CD14-positive monocyte (primary cell): Measurements from ENCODE around the gene PLAC8L1. TPM values are rescaled to one million over a fixed set of nuclear protein-coding genes. Genes with fewer than 3 reads are reported as not detected.

Experiments
- DNase-seq, 3 donors: peaks; one replicate each; pipeline ENCODE4 v3.0.0-alpha.2; 2011 to 2022
- H2AFZ ChIP-seq: 2 replicates; pipeline ENCODE4 v1.6.0; 2012; ENCODE audit warnings: mild to moderate bottlenecking, low read depth, low read length, inconsistent platforms; ENCODE audit not compliant: insufficient read depth, poor library complexity, severe bottlenecking
- H3K27ac ChIP-seq, 2 donors: 1 replicate in 1 of 2; 2 replicates in 1 of 2; pipeline ENCODE4 v1.5.1; 2012 to 2013; ENCODE audit warnings: low read length in 2 of 2, control low read depth in 1 of 2, inconsistent platforms in 1 of 2, low read depth in 1 of 2, mild to moderate bottlenecking in 1 of 2
- H3K27me3 ChIP-seq, 2 donors: one replicate each; pipeline versions ENCODE4 v1.6.0 to v1.6.1; 2011 to 2013; ENCODE audit warnings: low read length in 2 of 2; ENCODE audit not compliant: control insufficient read depth in 2 of 2, insufficient read depth in 2 of 2
- H3K36me3 ChIP-seq, 2 donors: replicated peaks in 1 of 2; 1 replicate in 1 of 2; 2 replicates in 1 of 2; pipeline versions ENCODE4 v1.5.1 to v1.6.1; 2012 to 2013; ENCODE audit warnings: low read length in 2 of 2, control low read depth in 1 of 2, inconsistent platforms in 1 of 2, mild to moderate bottlenecking in 1 of 2; ENCODE audit not compliant: insufficient read depth in 2 of 2, control insufficient read depth in 1 of 2
- H3K4me1 ChIP-seq, 2 donors: 1 replicate in 1 of 2; 2 replicates in 1 of 2; pipeline versions ENCODE4 v1.5.1 to v1.6.1; 2012 to 2013; ENCODE audit warnings: low read length in 2 of 2, control low read depth in 1 of 2, inconsistent platforms in 1 of 2, mild to moderate bottlenecking in 1 of 2, moderate library complexity in 1 of 2; ENCODE audit not compliant: insufficient read depth in 2 of 2, control insufficient read depth in 1 of 2
- H3K4me2 ChIP-seq: replicated peaks from 2 replicates; pipeline ENCODE3; 2012; ENCODE audit warnings: low read length, moderate library complexity, mild to moderate bottlenecking; ENCODE audit not compliant: poor library complexity, severe bottlenecking; ENCODE audit errors: extremely low read depth
- H3K4me3 ChIP-seq, 3 experiments: fragments of 200-600 bp in 1 of 3; sonication (generic) in 1 of 3; replicated peaks in 1 of 3; 1 replicate in 2 of 3; 2 replicates in 1 of 3; pipeline ENCODE4 v1.5.1; 2011 to 2013; ENCODE audit warnings: low read length in 3 of 3, mild to moderate bottlenecking in 3 of 3, control low read depth in 2 of 3, low read depth in 2 of 3, inconsistent platforms in 1 of 3, moderate library complexity in 1 of 3
- H3K79me2 ChIP-seq: 2 replicates; pipeline ENCODE4 v1.6.0; 2012; ENCODE audit warnings: mild to moderate bottlenecking, control low read depth, inconsistent platforms, low read length, moderate library complexity; ENCODE audit not compliant: insufficient read depth
- H3K9ac ChIP-seq: 2 replicates; pipeline ENCODE4 v1.6.0; 2017; ENCODE audit warnings: low read length, mild to moderate bottlenecking; ENCODE audit not compliant: insufficient read depth, poor library complexity, severe bottlenecking
- H3K9me3 ChIP-seq, 2 donors: replicated peaks in 1 of 2; 1 replicate in 1 of 2; 2 replicates in 1 of 2; pipeline versions ENCODE4 v1.5.1 to v1.6.1; 2012 to 2013; ENCODE audit warnings: low read length in 2 of 2, control low read depth in 1 of 2; ENCODE audit not compliant: control insufficient read depth in 1 of 2, insufficient read depth in 1 of 2
- H4K20me1 ChIP-seq: 2 replicates; pipeline ENCODE4 v1.6.0; 2012; ENCODE audit warnings: mild to moderate bottlenecking, low read length, control low read depth, moderate library complexity; ENCODE audit not compliant: insufficient read depth
- H3K27ac Mint-ChIP-seq, 7 donors: one replicate each; pipeline ENCODE4 v1.8.0; 2020; ENCODE audit warnings: mild to moderate bottlenecking in 7 of 7, mixed read lengths in 7 of 7, moderate library complexity in 6 of 7, inconsistent platforms in 2 of 7
- H3K27me3 Mint-ChIP-seq, 3 donors: one replicate each; pipeline ENCODE4 v1.8.0; 2021 to 2022; ENCODE audit warnings: low read depth in 3 of 3, mild to moderate bottlenecking in 3 of 3, mixed read lengths in 3 of 3, moderate library complexity in 3 of 3, inconsistent platforms in 1 of 3
- H3K36me3 Mint-ChIP-seq, 2 donors: one replicate each; pipeline ENCODE4 v1.8.0; 2020; ENCODE audit warnings: mixed read lengths in 2 of 2, inconsistent platforms in 1 of 2, mild to moderate bottlenecking in 1 of 2
- H3K4me1 Mint-ChIP-seq: one replicate; pipeline ENCODE4 v1.8.0; 2020; ENCODE audit warnings: mild to moderate bottlenecking, mixed read lengths
- H3K4me3 Mint-ChIP-seq, 2 donors: one replicate each; pipeline ENCODE4 v1.8.0; 2020; ENCODE audit warnings: mild to moderate bottlenecking in 2 of 2, mixed read lengths in 2 of 2, moderate library complexity in 1 of 2
- H3K9me3 Mint-ChIP-seq, 7 donors: one replicate each; pipeline ENCODE4 v1.8.0; 2020 to 2022; ENCODE audit warnings: mixed read lengths in 7 of 7, mild to moderate bottlenecking in 6 of 7, moderate library complexity in 6 of 7, inconsistent platforms in 2 of 7
- WGBS: methylation state at CpG from one replicate; pipeline ENCODE4 v1.1.5; 2013; ENCODE audit warnings: missing lambda C conversion rate; ENCODE audit not compliant: insufficient coverage; 5-methylcytosine and 5-hydroxymethylcytosine counted together
- intact Hi-C, 2 donors: fragments of 100-400 bp; cut with micrococcal nuclease; formaldehyde crosslinking; loops; one replicate each; pipeline versions ENCODE4 v1.15.0 to v1.15.1; 2023
- polyA plus RNA-seq, 3 donors: library from polyadenylated mRNA; depleted of rRNA in 1 of 3; unstranded in 2 of 3; stranded (reverse) in 1 of 3; fragments of 300-500 nt in 2 of 3; fragments of >200 nt in 1 of 3; fragmentation: Illumina TruSeq in 2 of 3; gene quantifications; 1 replicate in 2 of 3; 2 replicates in 1 of 3; pipeline ENCODE4 v1.2.3, GENCODE V29; 2012 to 2021
- TF ChIP-seq, protein P1 (sequence below): fragments of 200-600 bp; IDR thresholded peaks from one replicate; pipeline ENCODE4 v1.8.0; 2022; ENCODE audit warnings: antibody characterized with exemption, mild to moderate bottlenecking

Gene PLAC8L1
- polyA plus RNA-seq, 3 donors = not detected

- H3K27ac ChIP-seq = no peak overlapping the region
- H3K27me3 Mint-ChIP-seq = peaks cover 0 to 5% (median 2%) of the 10 kb centered on the region in 3 donors
- 78% methylated on average over 3 of the region's 3 CpGs for WGBS
- no peaks in the 10 kb centered on the region for H3K9me3 ChIP-seq
- intact Hi-C loops = loop anchor here in 1 of 2 donors (5.0 to 10.0 kb wide), 2 partner anchors 365 to 1847 kb away; no protein-coding TSS in a partner anchor
- H3K27me3 ChIP-seq = no peaks in the 10 kb centered on the region
- H3K36me3 Mint-ChIP-seq = no peaks in the 10 kb centered on the region
- H3K4me1 ChIP-seq = no peaks in the 10 kb centered on the region
- no peaks in the 10 kb centered on the region for H3K9me3 Mint-ChIP-seq
- H4K20me1 ChIP-seq = no peaks in the 10 kb centered on the region
- H3K79me2 ChIP-seq = no peaks in the 10 kb centered on the region
- H3K27ac Mint-ChIP-seq = peak overlapping the region in 1 of 7 donors; percentile 21
- H3K4me1 Mint-ChIP-seq = no peaks in the 10 kb centered on the region
- H3K4me2 ChIP-seq = no peak overlapping the region
- H3K9ac ChIP-seq = no peak overlapping the region
- no peak overlapping the region for H3K4me3 Mint-ChIP-seq
- DNase-seq = no peak
- H2AFZ ChIP-seq = no peak overlapping the region
- no peaks in the 10 kb centered on the region for H3K36me3 ChIP-seq
- H3K4me3 ChIP-seq = no peak overlapping the region
- TF ChIP-seq, protein P1, sequence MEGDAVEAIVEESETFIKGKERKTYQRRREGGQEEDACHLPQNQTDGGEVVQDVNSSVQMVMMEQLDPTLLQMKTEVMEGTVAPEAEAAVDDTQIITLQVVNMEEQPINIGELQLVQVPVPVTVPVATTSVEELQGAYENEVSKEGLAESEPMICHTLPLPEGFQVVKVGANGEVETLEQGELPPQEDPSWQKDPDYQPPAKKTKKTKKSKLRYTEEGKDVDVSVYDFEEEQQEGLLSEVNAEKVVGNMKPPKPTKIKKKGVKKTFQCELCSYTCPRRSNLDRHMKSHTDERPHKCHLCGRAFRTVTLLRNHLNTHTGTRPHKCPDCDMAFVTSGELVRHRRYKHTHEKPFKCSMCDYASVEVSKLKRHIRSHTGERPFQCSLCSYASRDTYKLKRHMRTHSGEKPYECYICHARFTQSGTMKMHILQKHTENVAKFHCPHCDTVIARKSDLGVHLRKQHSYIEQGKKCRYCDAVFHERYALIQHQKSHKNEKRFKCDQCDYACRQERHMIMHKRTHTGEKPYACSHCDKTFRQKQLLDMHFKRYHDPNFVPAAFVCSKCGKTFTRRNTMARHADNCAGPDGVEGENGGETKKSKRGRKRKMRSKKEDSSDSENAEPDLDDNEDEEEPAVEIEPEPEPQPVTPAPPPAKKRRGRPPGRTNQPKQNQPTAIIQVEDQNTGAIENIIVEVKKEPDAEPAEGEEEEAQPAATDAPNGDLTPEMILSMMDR = no peak
Observed at GRCh38 chr5:146049704-146050026, 55.7 kb downstream of the PLAC8L1 start.

DNA sequence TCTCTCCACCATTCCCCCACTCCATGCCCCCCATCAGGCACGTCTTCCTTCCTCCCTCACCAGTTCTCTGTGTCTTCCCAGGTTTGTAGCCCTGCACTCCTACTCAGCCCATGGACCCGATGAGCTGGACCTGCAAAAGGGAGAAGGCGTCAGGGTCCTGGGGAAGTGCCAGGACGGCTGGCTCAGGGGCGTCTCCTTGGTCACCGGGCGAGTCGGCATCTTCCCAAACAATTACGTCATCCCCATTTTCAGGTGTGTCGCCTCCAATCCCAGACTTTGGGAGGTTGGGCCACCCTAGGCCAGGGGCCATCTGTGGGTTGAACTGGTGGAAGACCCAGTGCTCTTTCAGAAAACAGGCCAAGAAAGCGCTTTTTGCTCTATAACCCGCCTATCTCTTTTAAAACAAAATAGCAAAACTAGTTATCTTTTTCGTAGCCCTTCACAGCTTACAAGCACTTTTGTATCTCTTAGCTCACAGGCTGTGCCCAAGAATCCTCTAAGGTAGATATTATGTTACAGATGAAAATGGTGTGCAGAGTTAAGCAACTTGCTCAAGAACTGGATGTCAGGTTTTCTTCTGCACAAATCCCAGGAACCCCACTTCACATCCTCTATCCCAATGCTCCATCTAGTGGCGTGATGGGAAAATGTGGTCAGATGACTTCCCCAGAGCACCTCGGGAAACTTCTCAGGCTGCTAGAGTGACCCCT, 56.2 kb downstream of the PLAC8L1 start:
- H3K27me3 Mint-ChIP-seq = peaks cover 1 to 5% (median 2%) of the 10 kb centered on the region in 3 donors
- H3K36me3 ChIP-seq = no peaks in the 10 kb centered on the region
- H3K27ac ChIP-seq = no peak overlapping the region
- intact Hi-C loops = loop anchor here in 1 of 2 donors (5.0 to 10.0 kb wide), 2 partner anchors 364 to 1847 kb away; no protein-coding TSS in a partner anchor
- H3K27me3 ChIP-seq = no peaks in the 10 kb centered on the region
- no peaks in the 10 kb centered on the region for H4K20me1 ChIP-seq
- no peaks in the 10 kb centered on the region for H3K36me3 Mint-ChIP-seq
- 71% methylated on average over 4 of the region's 15 CpGs for WGBS
- H3K4me1 Mint-ChIP-seq = no peaks in the 10 kb centered on the region
- H3K27ac Mint-ChIP-seq = peak overlapping the region in 1 of 7 donors; percentile 21
- H3K4me1 ChIP-seq = no peaks in the 10 kb centered on the region
- peak; percentile 32 to 49 (median 40) for DNase-seq
- H3K4me2 ChIP-seq = no peak overlapping the region
- no peak overlapping the region for H3K4me3 ChIP-seq
- no peak overlapping the region for H3K9ac ChIP-seq
- TF ChIP-seq, protein P1 = peak; percentile 64
- no peaks in the 10 kb centered on the region for H3K79me2 ChIP-seq
- no peaks in the 10 kb centered on the region for H3K9me3 ChIP-seq
- H2AFZ ChIP-seq = no peak overlapping the region
- no peaks in the 10 kb centered on the region for H3K9me3 Mint-ChIP-seq
- H3K4me3 Mint-ChIP-seq = no peak overlapping the region
